Measurements from ENCODE around the gene PIK3R5.

DNA sequence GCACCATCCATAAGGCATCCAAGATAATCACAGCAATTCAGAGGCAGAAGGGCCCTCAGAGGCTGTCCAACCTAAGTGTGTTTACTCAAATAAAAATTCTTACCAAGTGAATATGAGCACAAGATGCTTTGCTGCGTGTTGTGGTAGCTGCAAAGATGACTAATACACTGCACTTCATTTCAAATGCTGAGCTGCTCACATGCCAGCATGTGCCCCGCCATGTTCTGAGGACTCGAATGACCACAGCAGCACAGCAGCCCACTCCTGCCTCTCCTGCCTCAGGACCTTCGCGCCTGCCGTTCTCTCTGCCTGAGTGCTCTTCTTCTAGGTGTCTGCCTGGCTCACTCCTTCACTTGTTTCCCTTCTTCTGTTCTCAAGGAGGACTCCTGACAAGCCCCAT is 19.0 kb downstream of the PIK3R5 start:
- TF ChIP-seq, protein P1, sequence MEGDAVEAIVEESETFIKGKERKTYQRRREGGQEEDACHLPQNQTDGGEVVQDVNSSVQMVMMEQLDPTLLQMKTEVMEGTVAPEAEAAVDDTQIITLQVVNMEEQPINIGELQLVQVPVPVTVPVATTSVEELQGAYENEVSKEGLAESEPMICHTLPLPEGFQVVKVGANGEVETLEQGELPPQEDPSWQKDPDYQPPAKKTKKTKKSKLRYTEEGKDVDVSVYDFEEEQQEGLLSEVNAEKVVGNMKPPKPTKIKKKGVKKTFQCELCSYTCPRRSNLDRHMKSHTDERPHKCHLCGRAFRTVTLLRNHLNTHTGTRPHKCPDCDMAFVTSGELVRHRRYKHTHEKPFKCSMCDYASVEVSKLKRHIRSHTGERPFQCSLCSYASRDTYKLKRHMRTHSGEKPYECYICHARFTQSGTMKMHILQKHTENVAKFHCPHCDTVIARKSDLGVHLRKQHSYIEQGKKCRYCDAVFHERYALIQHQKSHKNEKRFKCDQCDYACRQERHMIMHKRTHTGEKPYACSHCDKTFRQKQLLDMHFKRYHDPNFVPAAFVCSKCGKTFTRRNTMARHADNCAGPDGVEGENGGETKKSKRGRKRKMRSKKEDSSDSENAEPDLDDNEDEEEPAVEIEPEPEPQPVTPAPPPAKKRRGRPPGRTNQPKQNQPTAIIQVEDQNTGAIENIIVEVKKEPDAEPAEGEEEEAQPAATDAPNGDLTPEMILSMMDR (IDR thresholded peaks at IDR 0.05; ENCODE audit: extremely low read depth in 1 of 2, insufficient read depth in 1 of 2, low read depth in 1 of 2, low read length in 2 of 2): no peak
- no peak for TF ChIP-seq POLR2A (IDR thresholded peaks at IDR 0.05; ENCODE audit: low read depth, low read length)

Measured in endothelial cell of umbilical vein (primary cell).